CD4-positive, alpha-beta T cell treated with Interleukin-17A for 4 hours (primary cell): ENCODE measurements around the gene RUNDC3A.
"Not testable (repeated sequence)": the region's sequence is repeated elsewhere in the genome, so short reads cannot be mapped to it uniquely, and the experiment has no call there.

Experiments
- DNase-seq: peaks from one replicate; pipeline ENCODE4 v3.0.0-alpha.2; 2020; ENCODE audit warnings: mixed read lengths

The RUNDC3A gene

GRCh38 chr17:44346064-44346844 is 37.9 kb downstream of the RUNDC3A start:
- DNase-seq, result no peak

DNA sequence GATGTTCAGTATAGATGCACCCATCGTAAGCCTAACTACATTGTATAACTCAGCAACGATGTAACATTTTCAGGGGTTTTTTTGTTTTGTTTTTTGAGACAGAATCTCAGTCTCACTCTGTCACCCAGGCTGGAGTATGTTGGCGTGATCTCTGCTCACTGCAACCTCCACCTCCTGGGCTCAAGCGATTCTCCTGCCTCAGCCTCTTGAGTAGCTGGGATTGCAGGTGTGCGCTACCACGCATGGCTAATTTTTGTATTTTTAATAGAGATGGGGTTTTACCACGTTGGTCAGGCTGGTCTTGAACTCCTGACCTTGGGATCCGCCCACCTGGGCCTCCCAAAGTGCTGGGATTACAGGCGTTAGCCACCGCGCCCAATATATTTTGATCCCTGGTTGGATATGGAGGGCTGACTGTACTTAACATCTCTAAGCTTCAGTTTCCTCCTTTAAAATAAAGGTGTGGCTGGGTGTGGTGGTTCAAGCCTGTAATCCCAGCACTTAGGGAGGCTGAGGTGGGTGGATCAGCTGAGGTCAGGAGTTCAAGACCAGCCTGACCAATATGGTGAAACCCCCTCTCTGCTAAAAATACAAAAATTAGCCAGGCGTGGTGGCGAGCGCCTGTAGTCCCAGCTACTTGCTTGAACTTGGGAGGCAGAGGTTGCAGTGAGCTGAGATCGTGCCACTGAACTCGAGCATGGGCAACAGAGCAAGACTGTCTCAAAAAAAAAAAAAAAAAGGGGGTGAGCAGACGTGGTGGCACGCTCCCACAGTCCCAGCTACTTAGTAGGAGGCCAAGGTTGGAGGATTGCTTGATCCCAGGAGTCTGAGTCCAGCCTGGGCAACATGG is 39.0 kb downstream of the RUNDC3A start:
- not testable (repeated sequence) for DNase-seq

GRCh38 chr17:44348234-44348987 is 40.0 kb downstream of the RUNDC3A start:
- DNase-seq, result no peak

DNA sequence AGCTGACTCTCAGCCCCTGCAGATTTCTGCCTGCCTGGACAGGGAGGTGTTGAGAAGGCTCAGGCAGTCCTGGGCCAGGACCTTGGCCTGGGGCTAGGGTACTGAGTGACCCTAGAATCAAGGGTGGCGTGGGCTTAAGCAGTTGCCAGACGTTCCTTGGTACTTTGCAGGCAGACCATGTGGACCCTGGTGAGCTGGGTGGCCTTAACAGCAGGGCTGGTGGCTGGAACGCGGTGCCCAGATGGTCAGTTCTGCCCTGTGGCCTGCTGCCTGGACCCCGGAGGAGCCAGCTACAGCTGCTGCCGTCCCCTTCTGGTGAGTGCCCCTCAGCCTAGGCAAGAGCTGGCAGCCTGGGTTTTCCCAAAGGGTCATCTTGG is 40.6 kb downstream of the RUNDC3A start:
- DNase-seq, result no peak

- no peak for DNase-seq
Measured at GRCh38 chr17:44349553-44350070, 41.2 kb downstream of the RUNDC3A start.

DNA sequence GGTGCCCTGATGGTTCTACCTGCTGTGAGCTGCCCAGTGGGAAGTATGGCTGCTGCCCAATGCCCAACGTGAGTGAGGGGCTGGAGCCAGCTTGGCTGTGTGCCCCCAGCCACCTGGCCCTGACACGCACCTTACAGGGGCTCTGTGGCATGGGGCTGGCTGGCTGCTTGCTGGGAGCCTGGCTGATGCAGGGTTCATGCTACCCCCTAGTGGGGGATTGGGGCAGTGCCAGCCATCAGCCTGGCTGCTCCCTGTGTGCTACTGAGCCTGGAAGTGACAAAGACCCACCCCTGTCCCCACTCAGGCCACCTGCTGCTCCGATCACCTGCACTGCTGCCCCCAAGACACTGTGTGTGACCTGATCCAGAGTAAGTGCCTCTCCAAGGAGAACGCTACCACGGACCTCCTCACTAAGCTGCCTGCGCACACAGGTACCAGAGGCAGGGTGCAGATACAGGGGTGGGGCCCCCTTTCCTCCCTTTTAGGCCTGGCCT is 42.4 kb downstream of the RUNDC3A start:
- peak; percentile 81 for DNase-seq

GRCh38 chr17:44351464-44351863 is 43.1 kb downstream of the RUNDC3A start:
- no peak for DNase-seq

DNA sequence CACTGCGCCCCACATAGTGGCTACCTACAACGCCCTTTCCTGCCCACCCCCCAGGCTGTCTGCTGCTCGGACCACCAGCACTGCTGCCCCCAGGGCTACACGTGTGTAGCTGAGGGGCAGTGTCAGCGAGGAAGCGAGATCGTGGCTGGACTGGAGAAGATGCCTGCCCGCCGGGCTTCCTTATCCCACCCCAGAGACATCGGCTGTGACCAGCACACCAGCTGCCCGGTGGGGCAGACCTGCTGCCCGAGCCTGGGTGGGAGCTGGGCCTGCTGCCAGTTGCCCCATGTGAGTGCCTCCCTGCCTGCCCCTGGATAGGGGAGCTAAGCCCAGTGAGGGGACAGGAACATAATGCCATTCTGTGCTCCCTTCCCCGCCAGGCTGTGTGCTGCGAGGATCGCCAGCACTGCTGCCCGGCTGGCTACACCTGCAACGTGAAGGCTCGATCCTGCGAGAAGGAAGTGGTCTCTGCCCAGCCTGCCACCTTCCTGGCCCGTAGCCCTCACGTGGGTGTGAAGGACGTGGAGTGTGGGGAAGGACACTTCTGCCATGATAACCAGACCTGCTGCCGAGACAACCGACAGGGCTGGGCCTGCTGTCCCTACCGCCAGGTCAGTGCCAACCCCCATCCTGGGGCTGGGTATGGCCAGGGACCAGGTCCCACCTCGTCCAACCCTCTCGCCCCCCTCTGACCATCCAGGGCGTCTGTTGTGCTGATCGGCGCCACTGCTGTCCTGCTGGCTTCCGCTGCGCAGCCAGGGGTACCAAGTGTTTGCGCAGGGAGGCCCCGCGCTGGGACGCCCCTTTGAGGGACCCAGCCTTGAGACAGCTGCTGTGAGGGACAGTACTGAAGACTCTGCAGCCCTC is 43.8 kb downstream of the RUNDC3A start:
- DNase-seq, result no peak

GRCh38 chr17:44352828-44353671 is 44.6 kb downstream of the RUNDC3A start:
- no peak for DNase-seq

DNA sequence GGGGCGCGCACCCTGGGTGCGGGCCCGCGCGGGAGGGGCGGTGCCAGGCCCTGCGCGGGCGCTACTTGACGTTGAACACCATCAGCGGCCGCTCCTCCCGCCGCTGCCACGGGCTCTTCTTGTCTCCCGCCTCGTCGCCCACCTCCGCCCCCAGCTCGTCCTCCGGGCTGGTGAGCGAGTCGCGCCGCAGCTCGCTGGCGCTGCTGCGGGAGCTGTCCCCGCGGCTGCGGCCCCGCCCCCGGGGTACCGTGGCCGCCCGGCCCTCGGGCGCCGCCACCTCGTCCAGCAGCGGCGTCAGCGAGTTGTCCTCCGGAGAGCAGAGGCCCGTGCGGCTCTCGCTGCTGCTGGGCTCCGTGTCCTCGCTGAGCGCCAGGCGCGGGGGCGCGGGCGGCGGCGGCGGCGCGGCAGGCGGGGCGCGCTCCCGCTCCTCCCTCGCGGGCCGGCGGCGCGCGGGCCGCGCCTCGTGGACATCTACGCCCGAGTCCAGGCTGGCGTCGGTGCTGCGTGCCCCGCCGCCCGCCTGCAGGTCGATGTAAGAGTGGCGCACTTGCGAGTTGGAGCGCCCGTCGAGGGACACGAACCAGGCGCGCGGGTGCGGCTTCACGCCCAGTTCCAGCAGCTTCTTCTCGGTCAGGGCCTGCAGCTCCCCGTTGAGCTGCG is 45.4 kb downstream of the RUNDC3A start:
- DNase-seq, result peak; percentile 34

GRCh38 chr17:44354582-44355561 is 46.5 kb downstream of the RUNDC3A start:
- DNase-seq, result peak; percentile 80

DNA sequence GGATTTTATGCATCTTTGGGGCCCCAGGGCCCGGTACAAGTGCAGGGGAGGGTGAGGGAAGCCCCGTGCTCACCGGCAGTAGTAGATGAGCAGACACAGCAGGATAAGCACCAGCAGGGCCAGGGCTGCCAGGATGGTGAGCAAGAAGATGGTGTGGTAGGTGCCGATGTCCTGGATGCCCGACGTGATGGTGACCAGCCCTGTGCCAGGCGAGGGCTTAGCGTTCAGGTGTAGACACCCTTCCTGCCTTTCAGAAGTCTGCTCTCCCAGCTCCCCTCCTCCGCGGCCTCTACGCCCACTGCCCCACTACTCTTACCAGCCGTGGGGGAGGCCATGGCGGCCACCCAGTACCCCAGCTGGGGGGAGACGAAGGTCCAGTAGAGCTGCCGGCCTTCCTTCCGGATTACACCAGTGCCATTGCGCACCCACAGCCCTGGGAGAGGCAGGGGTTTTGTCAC is 47.3 kb downstream of the RUNDC3A start:
- no peak for DNase-seq

DNA sequence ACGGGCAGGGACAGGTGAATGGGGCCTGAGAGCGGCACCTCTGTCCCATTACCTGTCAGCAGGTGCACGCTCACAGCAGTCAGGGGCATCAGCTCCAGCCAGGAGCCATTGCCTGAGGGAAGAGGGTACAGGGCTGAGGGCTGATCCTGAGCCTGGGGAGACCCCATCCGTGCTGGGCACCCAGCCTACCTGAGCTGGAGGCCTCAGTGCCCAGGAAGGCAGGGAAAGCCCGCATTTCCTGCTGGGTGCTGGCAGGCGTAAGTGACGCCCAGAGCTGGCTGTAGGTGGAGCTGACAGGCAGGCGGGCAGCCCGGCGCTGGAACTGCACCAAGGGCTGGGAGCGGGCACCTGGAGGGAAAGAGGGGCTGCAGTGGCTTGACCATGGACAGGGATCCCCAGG is 47.8 kb downstream of the RUNDC3A start:
- DNase-seq, result no peak

DNA sequence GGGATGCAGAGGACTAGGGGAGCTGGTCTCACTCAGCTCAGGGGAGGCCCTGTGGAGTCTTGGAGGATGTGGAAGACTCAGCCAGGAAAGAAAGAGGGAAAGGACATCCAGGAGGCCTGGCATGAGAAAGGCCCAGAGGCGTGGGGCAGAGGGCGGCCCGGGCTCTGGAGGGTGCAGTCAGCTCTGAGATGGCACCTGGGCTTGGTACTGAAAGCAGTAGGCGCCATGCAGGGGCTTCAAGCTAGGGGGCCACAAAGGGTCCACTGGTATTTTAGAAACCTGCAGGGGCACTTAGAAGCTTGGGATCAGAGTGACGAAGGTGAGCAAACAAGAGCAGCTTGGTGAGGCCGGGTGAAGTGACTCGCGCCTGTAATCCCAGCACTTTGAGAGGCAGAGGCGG is 49.7 kb downstream of the RUNDC3A start:
- no peak for DNase-seq

- no peak for DNase-seq
Measured at GRCh38 chr17:44359006-44359405, 50.6 kb downstream of the RUNDC3A start.

DNA sequence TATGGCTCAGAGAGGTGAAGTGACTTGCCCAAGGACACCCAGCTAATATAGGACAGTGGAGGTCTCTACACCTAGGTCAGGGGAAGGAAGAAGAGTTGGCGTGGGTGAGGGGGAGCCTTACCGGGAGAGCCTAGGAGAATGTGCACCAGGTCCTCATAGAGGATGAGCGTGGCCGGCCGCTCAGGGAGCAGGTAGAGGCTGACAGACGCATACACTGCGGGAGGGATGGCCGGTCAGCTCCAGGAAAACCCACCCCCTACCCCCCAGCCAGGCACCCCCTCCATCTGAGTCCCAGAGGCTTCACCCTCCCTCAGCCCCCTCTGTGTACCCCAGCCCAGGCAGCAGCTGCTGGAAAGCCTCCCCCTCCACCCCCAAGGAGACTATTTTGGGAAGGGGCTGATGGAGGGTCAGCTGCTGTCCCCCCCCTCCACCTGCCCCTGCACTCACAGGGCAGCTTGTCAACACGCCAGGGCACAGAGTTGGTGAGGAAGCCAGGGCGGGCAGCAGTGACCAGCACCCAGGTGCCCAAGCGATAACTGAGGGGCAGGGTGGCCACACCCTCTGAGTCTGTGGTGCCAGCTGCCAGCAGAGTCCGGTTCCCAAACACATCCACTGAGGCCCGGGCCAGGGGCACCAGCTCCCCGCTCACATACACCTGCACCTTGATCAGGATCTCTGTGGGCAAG is 51.2 kb downstream of the RUNDC3A start:
- no peak for DNase-seq

GRCh38 chr17:44360144-44360533 is 51.7 kb downstream of the RUNDC3A start:
- no peak for DNase-seq

DNA sequence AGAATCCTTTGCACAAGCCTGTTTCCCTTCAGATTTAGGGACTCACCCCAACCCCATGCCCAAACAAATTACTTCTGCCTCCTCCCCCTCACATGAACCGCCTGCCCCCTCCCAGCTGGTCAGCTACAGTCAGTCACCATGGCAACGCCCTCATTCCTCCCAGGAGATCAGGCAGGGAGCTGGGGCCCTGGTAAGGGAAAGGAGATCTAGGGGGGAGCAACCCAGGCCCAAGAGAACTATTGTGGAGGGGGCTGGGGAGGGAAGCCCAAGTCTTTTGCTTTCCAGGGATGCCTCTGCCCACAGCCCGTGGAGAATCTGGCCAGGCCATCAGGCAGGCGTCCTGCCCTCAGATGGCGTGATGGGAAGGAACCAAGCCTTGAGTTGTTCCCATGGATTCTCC is 52.4 kb downstream of the RUNDC3A start:
- no peak for DNase-seq
